NB4 (cell line): ENCODE measurements around the gene GNAT1.
A peak's percentile ranks its signal among the peaks of the same experiment; 100 is the strongest.

Experiments used
- DNase-seq: peaks from one replicate; pipeline ENCODE4 v3.0.0; 2010; ENCODE audit warnings: low read depth
- H3K4me3 ChIP-seq: one replicate; pipeline ENCODE4 v1.5.1; 2011; ENCODE audit warnings: mild to moderate bottlenecking, low read depth, low read length, moderate library complexity
- CTCF ChIP-seq: IDR thresholded peaks from one replicate; pipeline ENCODE4 v1.5.1; 2012; ENCODE audit warnings: low read depth, low read length
- MAX ChIP-seq: IDR thresholded peaks from 2 replicates; pipeline ENCODE4 v1.6.1; 2011; ENCODE audit warnings: low read depth, low read length
- MYC ChIP-seq: IDR thresholded peaks from 2 replicates; pipeline ENCODE4 v1.6.1; 2011; ENCODE audit warnings: low read depth, low read length
- POLR2A ChIP-seq: IDR thresholded peaks from 2 replicates; pipeline ENCODE4 v1.6.1; 2011; ENCODE audit warnings: mild to moderate bottlenecking; ENCODE audit not compliant: insufficient read length; ENCODE audit errors: extremely low read depth

The GNAT1 gene

GRCh38 chr3:50171540-50172301 lies 19.7 kb upstream of the GNAT1 start:
- DNase-seq, result no peak
- TF ChIP-seq MYC (no peak), MAX (no peak), POLR2A (no peak), CTCF (no peak)
- no peak overlapping the region for H3K4me3 ChIP-seq

- DNase-seq, result no peak
- no peak overlapping the region for H3K4me3 ChIP-seq
- no peak for TF ChIP-seq MAX
- TF ChIP-seq POLR2A, result no peak
- TF ChIP-seq CTCF, result no peak
- TF ChIP-seq MYC, result no peak
These were observed 18.7 kb upstream of the GNAT1 start for GRCh38 chr3:50172626-50173220.

- DNase-seq, result peak; percentile 78
- peak overlapping the region; percentile 55 for H3K4me3 ChIP-seq
- TF ChIP-seq MAX, result peak; percentile 86
- TF ChIP-seq MYC, result peak; percentile 93
- TF ChIP-seq CTCF, result peak; percentile 15
- TF ChIP-seq POLR2A, result peak; percentile 95
These were observed 17.5 kb upstream of the GNAT1 start for GRCh38 chr3:50173685-50174516.

GRCh38 chr3:50174517-50174895 lies 16.9 kb upstream of the GNAT1 start:
- no peak for DNase-seq
- H3K4me3 ChIP-seq, result peak overlapping the region; percentile 55
- TF ChIP-seq MYC (no peak), POLR2A (no peak), MAX (no peak), CTCF (no peak)

GRCh38 chr3:50174947-50175524 lies 16.4 kb upstream of the GNAT1 start:
- DNase-seq, result no peak
- H3K4me3 ChIP-seq, result no peak overlapping the region
- TF ChIP-seq MYC (no peak), CTCF (no peak), POLR2A (no peak), MAX (no peak)
